ENCODE measurements around the gene MMP1.
A peak's percentile ranks its signal among the peaks of the same experiment; 100 is the strongest.

The MMP1 gene

GRCh38 chr11:102807921-102808320, 10.0 kb upstream of the MMP1 start:
- TF ChIP-seq CTCF (IDR thresholded peaks at IDR 0.05) (peak; percentile 61), ZFX (IDR thresholded peaks at IDR 0.05; ENCODE audit: borderline replicate concordance) (no peak)
- H3K27ac ChIP-seq, result no peak overlapping the region

- no peak overlapping the region for H3K27ac ChIP-seq
- TF ChIP-seq ZFX (IDR thresholded peaks at IDR 0.05; ENCODE audit: borderline replicate concordance) (no peak), CTCF (IDR thresholded peaks at IDR 0.05) (no peak)
Measured at GRCh38 chr11:102806296-102806695, 8.3 kb upstream of the MMP1 start.

- TF ChIP-seq CTCF (IDR thresholded peaks at IDR 0.05) (no peak), ZFX (IDR thresholded peaks at IDR 0.05; ENCODE audit: borderline replicate concordance) (no peak)
- H3K27ac ChIP-seq, result no peak overlapping the region
Measured at GRCh38 chr11:102802341-102802740, 4.4 kb upstream of the MMP1 start.

- no peak for TF ChIP-seq CTCF (IDR thresholded peaks at IDR 0.05)
- no peak for TF ChIP-seq ZFX (IDR thresholded peaks at IDR 0.05; ENCODE audit: borderline replicate concordance)
- H3K27ac ChIP-seq, result no peak overlapping the region
Measured at GRCh38 chr11:102800767-102801166, 2.8 kb upstream of the MMP1 start.

- TF ChIP-seq CTCF (IDR thresholded peaks at IDR 0.05) (no peak), ZFX (IDR thresholded peaks at IDR 0.05; ENCODE audit: borderline replicate concordance) (no peak)
- no peak overlapping the region for H3K27ac ChIP-seq
Measured at GRCh38 chr11:102799681-102800340, 1.9 kb upstream of the MMP1 start.

- H3K27ac ChIP-seq, result peak overlapping the region; percentile 27; the same call in 1 of the 2 replicates
- TF ChIP-seq CTCF (IDR thresholded peaks at IDR 0.05) (peak; percentile 58; the same call in 1 of the 2 replicates), ZFX (IDR thresholded peaks at IDR 0.05; ENCODE audit: borderline replicate concordance) (no peak)
Measured at GRCh38 chr11:102794382-102794781, 3.6 kb downstream of the MMP1 start.

GRCh38 chr11:102793677-102794290, 4.2 kb downstream of the MMP1 start:
- H3K27ac ChIP-seq, result peak overlapping the region; percentile 27
- TF ChIP-seq ZFX (IDR thresholded peaks at IDR 0.05; ENCODE audit: borderline replicate concordance) (no peak), CTCF (IDR thresholded peaks at IDR 0.05) (no peak)
